CD4-positive, alpha-beta T cell treated with Interleukin-10 for 1 hour (primary cell): Measurements from ENCODE around the gene PRSS36.
"Not testable (repeated sequence)": the region's sequence is repeated elsewhere in the genome, so short reads cannot be mapped to it uniquely, and the experiment has no call there.

Source experiments
- DNase-seq: peaks from one replicate; pipeline ENCODE4 v3.0.0-alpha.2; 2020

Gene PRSS36

DNA sequence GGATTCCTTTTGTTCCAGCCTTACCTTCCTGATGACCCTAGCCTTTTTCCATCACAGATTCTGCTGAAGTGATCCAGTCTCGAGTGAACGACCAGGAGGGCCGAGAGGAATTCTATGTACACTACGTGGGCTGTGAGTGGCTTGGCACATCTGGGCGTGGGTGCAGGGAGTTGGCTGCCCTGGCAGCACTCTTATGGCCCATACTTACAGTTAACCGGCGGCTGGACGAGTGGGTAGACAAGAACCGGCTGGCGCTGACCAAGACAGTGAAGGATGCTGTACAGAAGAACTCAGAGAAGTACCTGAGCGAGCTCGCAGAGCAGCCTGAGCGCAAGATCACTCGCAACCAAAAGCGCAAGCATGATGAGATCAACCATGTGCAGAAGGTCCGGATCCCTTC lies 29.7 kb downstream of the PRSS36 start:
- DNase-seq = no peak

- no peak for DNase-seq
These were observed 31.4 kb downstream of the PRSS36 start for GRCh38 chr16:31118223-31119155.

- peak; percentile 98 for DNase-seq
These were observed 32.3 kb downstream of the PRSS36 start, which contains the start of gene KAT8 for GRCh38 chr16:31117384-31118222. TSS of gene KAT8 (plus strand) at chr16:31117664. CDS start at chr16:31117682, 18 bp downstream.

DNA sequence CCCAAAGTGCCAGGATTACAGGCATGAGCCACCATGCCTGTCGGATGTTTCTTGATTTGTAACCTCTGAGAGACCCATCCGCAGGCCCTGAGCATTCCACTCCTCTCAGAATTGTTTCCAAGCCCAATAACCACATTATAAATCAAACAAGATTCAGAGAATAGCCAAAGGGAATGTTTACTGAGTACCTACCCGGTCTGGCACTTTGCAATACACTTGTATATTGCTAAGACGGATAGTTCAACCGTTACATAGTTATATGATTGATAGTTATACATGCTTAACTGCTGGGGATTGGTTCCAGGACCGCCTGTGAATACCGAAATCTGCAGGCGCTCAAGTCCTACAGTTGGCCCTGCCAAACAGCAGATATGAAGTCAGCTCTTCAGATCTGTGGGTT lies 35.4 kb downstream of the PRSS36 start:
- no peak for DNase-seq

DNA sequence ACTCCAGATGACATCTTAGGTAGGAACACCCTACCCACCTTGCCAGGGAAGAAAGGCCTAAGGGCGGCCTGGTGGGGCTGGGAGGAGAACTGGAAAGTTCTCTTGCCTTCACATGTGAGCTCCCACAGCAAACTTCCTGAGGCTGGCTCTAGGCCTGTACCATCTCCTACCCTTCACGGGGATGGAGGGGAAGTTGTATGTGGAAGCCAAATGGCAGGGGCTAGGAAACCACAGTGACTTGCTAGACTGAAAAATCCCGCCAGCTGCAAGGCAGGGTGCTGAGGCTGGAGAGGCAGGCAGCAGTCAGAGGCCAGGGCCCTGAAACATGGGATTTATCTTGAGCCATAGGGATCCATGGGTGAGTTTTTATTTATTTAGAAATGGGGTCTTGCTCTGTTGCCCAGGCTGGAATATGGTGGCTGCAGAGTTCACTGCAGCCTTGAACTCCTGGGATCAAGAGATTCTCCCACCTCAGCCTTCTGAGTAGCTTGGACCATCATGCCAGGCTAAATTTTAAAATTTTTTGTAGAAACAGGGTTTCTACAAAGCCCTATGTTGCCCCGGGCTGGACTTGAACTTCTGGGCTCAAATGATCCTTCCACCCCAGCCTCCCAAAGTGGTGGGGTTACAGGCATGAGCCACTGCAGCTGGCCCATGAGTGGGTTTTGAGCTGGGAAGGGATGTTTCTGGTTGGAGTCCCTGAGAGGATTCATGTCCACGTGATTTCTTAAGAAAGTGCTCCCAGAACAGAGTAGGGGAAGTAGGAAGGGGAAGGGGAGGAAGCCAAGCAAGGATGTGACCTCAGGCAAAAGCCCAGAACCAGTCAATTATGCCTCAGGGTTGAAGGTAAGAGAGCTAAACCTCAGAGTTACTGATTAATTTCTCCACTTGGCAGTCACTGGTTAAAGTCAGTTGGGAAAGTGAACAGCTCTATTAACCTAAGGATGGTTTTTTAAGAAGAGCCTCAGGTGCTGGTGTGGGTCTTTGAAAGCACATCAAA lies 36.4 kb downstream of the PRSS36 start:
- no peak for DNase-seq

- no peak for DNase-seq
These were observed 37.2 kb downstream of the PRSS36 start for GRCh38 chr16:31112711-31113110.

DNA sequence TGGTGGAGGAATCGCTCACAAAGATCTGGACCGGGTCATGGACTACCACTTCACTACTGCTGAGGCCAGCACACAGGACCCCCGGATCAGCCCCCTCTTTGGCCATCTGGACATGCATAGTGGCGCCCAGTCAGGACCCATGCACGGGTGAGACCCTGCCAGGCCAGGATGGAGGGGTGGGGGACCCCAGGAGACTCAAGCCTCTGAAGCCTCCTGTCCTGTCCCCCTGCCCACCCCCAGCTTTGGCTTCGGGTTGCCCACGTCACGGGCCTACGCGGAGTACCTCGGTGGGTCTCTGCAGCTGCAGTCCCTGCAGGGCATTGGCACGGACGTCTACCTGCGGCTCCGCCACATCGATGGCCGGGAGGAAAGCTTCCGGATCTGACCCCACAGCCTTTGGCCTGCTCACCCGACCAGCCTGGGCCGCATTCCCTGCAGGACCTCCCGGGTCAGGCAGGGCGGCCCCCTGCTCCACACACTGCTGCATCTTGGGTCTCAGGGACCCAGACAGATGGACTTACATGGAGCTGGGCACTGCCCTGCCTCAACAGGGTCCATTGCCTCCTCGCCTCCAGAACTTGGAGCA lies 37.9 kb downstream of the PRSS36 start:
- DNase-seq = no peak

GRCh38 chr16:31110106-31111034 lies 39.5 kb downstream of the PRSS36 start:
- DNase-seq = no peak

GRCh38 chr16:31109622-31110021 lies 40.2 kb downstream of the PRSS36 start:
- no peak for DNase-seq

DNA sequence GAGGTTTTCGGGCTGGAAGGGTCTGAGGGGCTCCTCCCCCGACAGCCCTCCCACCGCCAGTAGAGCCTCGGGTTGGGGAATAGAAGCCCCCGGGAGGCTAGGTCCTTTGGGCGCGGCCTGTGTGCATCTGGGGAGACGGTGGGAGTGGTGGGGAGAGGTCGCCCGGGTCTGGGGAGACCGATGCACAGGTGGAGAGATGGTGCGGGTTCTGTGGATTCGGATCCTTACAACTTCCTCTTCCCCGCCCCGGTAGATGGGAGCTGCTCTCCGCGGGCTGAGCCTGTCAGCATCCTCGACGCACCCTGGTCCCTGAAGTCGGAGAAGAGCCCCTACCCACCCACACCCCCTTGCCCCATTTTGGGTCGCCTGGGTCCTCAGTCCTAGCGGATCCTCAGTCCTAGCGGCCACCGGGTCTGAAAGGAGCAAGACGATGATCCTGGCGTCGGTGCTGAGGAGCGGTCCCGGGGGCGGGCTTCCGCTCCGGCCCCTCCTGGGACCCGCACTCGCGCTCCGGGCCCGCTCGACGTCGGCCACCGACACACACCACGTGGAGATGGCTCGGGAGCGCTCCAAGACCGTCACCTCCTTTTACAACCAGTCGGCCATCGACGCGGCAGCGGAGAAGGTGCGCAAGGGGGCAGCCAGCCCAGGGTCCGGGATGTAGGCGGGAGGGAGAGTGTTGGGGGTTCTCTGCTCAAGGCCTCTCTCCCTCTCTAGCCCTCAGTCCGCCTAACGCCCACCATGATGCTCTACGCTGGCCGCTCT lies 40.9 kb downstream of the PRSS36 start:
- DNase-seq = no peak

DNA sequence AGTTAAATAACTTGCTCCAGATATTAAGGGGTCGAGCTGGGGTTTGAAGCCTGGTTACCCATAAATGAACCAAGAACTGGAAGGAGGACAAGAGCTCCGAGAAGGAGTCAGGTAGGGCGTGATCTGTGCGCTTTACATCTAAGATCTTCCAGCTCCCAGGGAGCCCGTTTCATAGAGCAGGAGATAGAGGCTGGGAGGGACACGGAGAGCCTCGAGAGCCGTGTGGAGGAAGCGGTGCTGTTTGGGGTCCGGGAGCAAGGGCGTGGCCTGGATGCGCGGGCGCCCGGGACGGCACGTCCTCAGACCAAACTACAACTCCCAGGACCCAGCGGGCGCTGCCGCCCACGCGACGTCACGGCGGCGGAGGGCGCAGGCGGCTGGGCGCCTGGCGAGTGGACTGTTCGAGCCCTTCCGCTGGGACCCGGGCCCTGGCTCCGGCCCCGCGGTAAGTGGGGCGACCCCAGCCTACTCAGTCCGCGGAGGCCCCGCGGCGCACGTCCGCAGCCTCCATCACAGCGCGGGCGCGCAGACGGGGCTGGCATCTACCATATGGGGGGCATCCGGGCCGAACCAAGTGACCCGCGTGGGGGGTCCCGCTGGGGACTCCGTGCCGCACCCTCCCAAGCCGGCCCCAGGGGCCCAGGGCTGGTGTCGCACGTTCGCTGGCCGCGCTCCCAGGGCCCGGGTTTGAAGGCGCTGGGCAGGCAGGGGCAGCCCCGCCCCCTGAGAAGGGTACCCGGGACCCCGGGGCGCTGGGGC lies 41.7 kb downstream of the PRSS36 start, which contains the start of gene BCKDK:
Gene BCKDK (plus strand): TSS at position 352 of the 759 bp plus-strand sequence. CDS start 838 bp downstream, outside the sequence.
- DNase-seq = peak; percentile 68

DNA sequence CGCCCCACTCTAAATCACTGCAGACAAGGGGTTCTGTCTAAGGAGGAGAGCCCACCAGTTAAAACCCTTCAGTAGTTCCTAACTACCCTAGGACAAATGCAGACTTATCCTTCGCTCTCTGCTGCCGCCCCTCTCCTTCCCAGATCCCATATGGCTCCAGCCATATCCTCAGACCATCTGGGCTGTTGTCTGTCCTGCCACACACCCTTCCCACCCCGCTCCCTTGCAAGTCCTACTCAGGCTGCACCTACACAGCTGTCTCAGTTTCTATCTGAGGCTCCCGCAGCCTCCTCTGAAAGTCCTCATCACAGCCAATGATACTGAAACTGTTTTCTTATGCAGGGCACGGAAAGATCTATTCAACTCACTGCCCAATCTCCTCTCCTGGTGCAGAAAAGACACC lies 42.4 kb downstream of the PRSS36 start:
- DNase-seq = no peak

DNA sequence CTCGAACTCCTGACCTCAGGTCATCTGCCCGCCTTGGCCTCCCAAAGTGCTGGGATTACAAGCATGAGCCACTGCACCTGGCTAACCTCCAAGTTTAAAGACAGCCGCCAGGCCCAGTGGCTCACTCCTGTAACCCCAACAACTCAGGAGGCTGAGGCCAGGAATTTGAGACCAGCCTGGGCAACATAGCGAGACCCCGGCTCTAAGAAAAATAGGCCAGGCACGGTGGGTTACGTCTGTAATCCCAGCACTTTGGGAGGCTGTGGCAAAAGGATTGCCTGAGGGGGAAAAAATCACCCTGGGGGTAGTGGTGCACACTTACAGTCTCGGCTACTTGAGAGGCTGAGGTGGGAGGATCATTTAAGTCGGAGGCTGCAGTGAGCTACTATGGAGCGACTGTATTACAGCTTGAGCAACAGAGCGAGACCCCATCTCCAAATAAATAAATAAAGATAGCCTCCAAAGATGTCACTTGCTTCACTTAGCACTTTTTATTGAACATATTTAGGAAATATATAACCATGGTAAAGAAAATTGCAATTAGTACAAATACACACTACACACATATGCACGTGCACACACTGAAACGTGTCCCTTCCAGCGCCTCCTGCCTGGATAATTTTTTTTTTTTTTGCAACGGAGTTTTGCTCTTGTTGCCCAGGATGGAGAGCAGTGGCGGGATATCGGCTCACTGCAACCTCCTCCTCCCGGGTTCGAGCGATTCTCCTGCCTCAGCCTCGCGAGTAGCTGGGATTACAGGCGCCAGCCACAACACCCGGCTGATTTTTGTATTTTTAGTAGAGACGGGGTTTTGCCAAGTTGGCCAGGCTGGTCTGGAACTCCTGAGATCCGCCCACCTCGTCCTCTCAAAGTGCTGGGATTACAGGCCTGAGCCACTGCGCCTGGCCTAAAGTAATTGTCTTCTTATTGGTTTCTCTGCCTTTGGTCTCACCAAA lies 43.1 kb downstream of the PRSS36 start:
- DNase-seq = no peak

GRCh38 chr16:31105677-31106213 lies 44.1 kb downstream of the PRSS36 start:
- peak; percentile 84 for DNase-seq

- not testable (repeated sequence) for DNase-seq
These were observed 48.8 kb downstream of the PRSS36 start for GRCh38 chr16:31100876-31101641.

DNA sequence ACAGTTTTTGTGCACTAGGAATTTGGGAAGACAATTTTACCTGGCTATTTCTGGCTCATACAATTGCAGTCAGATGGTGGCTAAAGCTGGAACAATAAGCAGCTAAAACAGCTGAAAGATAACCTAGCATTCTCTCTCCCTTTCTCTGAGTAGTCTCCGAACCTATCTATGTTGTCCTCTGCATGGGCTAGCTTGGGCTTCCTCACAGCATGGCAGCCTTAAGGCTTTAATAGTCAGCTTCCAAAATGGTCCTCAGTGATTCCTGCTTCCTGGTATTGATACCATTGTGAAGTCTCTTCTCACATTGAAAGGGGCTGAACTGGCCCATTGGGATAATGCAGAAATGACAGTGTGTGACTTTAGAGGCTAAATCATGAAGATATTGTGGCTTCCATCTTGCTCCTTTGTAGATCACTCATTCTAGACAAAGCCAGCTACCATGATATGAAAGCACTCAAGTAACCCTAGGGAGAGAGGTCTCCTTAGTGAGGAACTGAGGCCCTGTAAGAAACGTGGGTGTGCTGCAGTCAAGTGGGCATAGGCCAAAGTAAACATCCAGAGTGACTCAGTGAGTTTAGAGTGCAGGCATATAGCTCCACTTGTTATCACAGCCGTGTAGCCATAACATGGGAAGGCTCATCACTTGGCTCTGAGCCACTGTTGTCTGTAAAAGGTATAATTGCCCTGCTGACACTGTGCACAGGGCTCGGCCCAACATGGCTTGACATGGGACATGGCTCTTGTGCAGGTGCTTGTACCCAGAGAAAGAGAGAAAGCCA lies 49.8 kb downstream of the PRSS36 start:
- DNase-seq = no peak
